Hepatocyte (in vitro differentiated cells): ENCODE measurements around the gene KCNJ16. TPM values are rescaled to one million over a fixed set of nuclear protein-coding genes. Genes with fewer than 3 reads are reported as not detected.

Experiments
- DNase-seq: peaks from one replicate; pipeline ENCODE4 v3.0.0-alpha.2; 2016; ENCODE audit warnings: low spot score
- H2AFZ ChIP-seq: fragments of 200-600 bp; sonication (generic); 2 replicates; pipeline ENCODE4 v1.6.0; 2016; ENCODE audit warnings: antibody characterized with exemption, mild to moderate bottlenecking
- H3K27ac ChIP-seq: fragments of 200-600 bp; sonication (generic); 2 replicates; pipeline ENCODE4 v1.5.1; 2016; ENCODE audit warnings: mild to moderate bottlenecking
- H3K27me3 ChIP-seq: fragments of 200-600 bp; sonication (generic); 2 replicates; pipeline ENCODE4 v1.6.1; 2016
- H3K36me3 ChIP-seq: fragments of 200-600 bp; sonication (generic); replicated peaks from 2 replicates; pipeline ENCODE4 v1.5.1; 2016; ENCODE audit warnings: low read depth; ENCODE audit not compliant: insufficient read depth
- H3K4me1 ChIP-seq: fragments of 200-600 bp; sonication (generic); 2 replicates; pipeline ENCODE4 v1.5.1; 2016; ENCODE audit warnings: mild to moderate bottlenecking, moderate library complexity; ENCODE audit not compliant: insufficient read depth
- H3K4me2 ChIP-seq: fragments of 200-600 bp; sonication (generic); 2 replicates; pipeline ENCODE4 v1.6.0; 2016
- H3K4me3 ChIP-seq: fragments of 200-600 bp; sonication (generic); 2 replicates; pipeline ENCODE4 v1.5.1; 2016; ENCODE audit warnings: mild to moderate bottlenecking
- H3K79me2 ChIP-seq: fragments of 200-600 bp; sonication (generic); 2 replicates; pipeline ENCODE4 v1.6.0; 2017; ENCODE audit warnings: mild to moderate bottlenecking
- H3K9me2 ChIP-seq: fragments of 200-600 bp; sonication (generic); replicated peaks from 2 replicates; pipeline ENCODE4 v1.6.0; 2017; ENCODE audit warnings: mild to moderate bottlenecking; ENCODE audit not compliant: insufficient read depth
- H3K9me3 ChIP-seq: fragments of 200-600 bp; sonication (generic); 2 replicates; pipeline ENCODE4 v1.5.1; 2016; ENCODE audit warnings: low read depth, mild to moderate bottlenecking
- H4K20me1 ChIP-seq: fragments of 200-600 bp; sonication (generic); 2 replicates; pipeline ENCODE4 v1.6.0; 2016; ENCODE audit warnings: mild to moderate bottlenecking; ENCODE audit not compliant: insufficient read depth, poor library complexity, severe bottlenecking
- EZH2 ChIP-seq: fragments of 200-600 bp; sonication (generic); IDR thresholded peaks from 2 replicates; pipeline ENCODE4 v1.6.1; 2016; ENCODE audit warnings: antibody characterized with exemption, mild to moderate bottlenecking, borderline replicate concordance
- EZH2phosphoT487 ChIP-seq: fragments of 200-600 bp; sonication (generic); IDR thresholded peaks from one replicate; pipeline ENCODE4 v1.6.1; 2018; ENCODE audit warnings: antibody characterized with exemption, mild to moderate bottlenecking, low read depth, moderate library complexity; ENCODE audit not compliant: unreplicated experiment, severe bottlenecking
- WGBS: methylation state at CpG from one replicate; pipeline ENCODE4 v1.1.6; 2016; ENCODE audit warnings: low lambda C conversion rate; ENCODE audit errors: missing lambda C conversion rate; 5-methylcytosine and 5-hydroxymethylcytosine counted together
- polyA plus RNA-seq: library from polyadenylated mRNA; unstranded; fragments of >200 nt; fragmentation: Nextera tagmentation; extraction: Ambion mirVana; gene quantifications from 2 replicates; pipeline ENCODE4 v1.2.1, GENCODE V29; 2016
- total RNA-seq: library from RNA; depleted of rRNA; stranded (reverse); fragments of >200 nt; gene quantifications from 2 replicates; pipeline ENCODE4 v1.2.3, GENCODE V29; 2014
- TF ChIP-seq, protein P1 (sequence below): fragments of 200-600 bp; sonication (generic); IDR thresholded peaks from 2 replicates; pipeline ENCODE4 v1.5.1; 2016; ENCODE audit warnings: antibody characterized with exemption, mild to moderate bottlenecking; ENCODE audit not compliant: poor library complexity

The KCNJ16 gene
- total and polyA plus RNA-seq, 2 experiments from 2014 or later: 2.7 to 40.6 TPM

DNA sequence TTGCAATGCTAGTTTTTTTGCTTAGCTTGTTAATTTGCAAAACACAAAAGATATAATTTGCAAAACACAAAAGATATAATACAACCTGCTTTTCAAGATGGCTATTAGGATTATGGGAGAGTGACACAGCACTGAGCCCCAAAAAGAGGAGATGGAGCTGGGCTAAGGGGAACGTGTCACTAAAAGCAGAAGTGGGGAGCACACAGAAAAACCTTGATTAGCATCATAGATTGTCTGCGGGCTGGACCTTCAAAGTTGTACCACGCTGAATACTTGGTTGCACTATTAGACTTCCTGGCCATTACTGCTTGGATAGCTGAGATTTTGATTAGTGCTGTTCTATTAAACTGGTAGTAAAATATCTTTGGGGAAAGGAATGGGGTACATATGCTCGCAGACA, 36.2 kb downstream of the KCNJ16 start:
- Histone ChIP-seq H3K4me1 (no peaks in the 10 kb centered on the region), H3K9me3 (no peaks in the 10 kb centered on the region), H3K27me3 (no peaks in the 10 kb centered on the region), H3K79me2 (no peaks in the 10 kb centered on the region), H2AFZ (no peak overlapping the region), H3K36me3 (no peaks in the 10 kb centered on the region), H4K20me1 (no peaks in the 10 kb centered on the region), H3K4me3 (no peak overlapping the region), H3K27ac (no peak overlapping the region), H3K9me2 (no peaks in the 10 kb centered on the region), H3K4me2 (no peak overlapping the region)
- no peak for DNase-seq
- 97% methylated on average over 4 of the region's 4 CpGs for WGBS
- TF ChIP-seq, protein P1, sequence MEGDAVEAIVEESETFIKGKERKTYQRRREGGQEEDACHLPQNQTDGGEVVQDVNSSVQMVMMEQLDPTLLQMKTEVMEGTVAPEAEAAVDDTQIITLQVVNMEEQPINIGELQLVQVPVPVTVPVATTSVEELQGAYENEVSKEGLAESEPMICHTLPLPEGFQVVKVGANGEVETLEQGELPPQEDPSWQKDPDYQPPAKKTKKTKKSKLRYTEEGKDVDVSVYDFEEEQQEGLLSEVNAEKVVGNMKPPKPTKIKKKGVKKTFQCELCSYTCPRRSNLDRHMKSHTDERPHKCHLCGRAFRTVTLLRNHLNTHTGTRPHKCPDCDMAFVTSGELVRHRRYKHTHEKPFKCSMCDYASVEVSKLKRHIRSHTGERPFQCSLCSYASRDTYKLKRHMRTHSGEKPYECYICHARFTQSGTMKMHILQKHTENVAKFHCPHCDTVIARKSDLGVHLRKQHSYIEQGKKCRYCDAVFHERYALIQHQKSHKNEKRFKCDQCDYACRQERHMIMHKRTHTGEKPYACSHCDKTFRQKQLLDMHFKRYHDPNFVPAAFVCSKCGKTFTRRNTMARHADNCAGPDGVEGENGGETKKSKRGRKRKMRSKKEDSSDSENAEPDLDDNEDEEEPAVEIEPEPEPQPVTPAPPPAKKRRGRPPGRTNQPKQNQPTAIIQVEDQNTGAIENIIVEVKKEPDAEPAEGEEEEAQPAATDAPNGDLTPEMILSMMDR: no peak
- no peak for TF ChIP-seq EZH2
- TF ChIP-seq EZH2phosphoT487: no peak

DNA sequence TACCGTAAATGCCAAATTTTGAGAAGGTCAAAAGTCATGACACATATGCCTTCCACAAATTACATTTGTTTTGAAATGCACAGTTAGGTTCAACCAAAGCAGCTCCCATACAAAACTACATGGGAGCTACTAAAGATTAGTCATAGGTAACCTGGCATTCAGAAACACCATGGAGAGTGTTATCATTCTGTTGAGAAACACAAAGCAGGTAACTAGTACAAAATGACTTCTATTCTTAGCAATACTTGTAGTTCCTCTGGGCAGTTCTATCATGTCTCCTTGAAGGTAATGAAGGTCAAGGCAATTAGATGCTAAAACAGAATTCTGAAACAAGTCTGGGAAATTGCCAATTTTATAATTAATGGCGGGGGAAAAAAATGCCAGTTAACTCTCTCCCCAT, 39.4 kb downstream of the KCNJ16 start:
- no peak overlapping the region for H3K4me2 ChIP-seq
- TF ChIP-seq EZH2: no peak
- TF ChIP-seq, protein P1: no peak
- no peak for TF ChIP-seq EZH2phosphoT487
- no peak for DNase-seq
- no peaks in the 10 kb centered on the region for H3K9me3 ChIP-seq
- no peaks in the 10 kb centered on the region for H3K36me3 ChIP-seq
- no peaks in the 10 kb centered on the region for H3K4me1 ChIP-seq
- H3K4me3 ChIP-seq: no peak overlapping the region
- H3K79me2 ChIP-seq: no peaks in the 10 kb centered on the region
- no peaks in the 10 kb centered on the region for H3K27me3 ChIP-seq
- H3K27ac ChIP-seq: no peak overlapping the region
- no peaks in the 10 kb centered on the region for H3K9me2 ChIP-seq
- H4K20me1 ChIP-seq: no peaks in the 10 kb centered on the region
- H2AFZ ChIP-seq: no peak overlapping the region
- WGBS: 81% methylated on average over 2 of the region's 2 CpGs

DNA sequence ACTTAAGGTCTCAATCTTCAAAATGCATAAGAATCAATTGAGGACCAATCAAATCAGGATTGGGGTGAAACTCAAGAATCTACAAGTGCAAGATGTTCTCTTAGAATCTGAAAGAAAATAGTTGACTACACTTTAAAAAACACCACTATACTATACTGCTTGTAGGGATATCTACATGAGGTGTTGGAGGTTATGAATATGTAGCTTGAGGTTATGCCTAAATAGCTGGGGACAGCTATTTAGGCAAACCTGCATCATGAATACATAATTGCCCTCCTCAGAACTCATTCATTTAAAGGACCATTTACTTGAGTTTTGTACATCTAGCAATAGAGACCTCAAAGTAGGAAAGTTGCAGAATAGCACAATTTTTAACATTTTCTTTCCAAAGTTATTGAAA, 40.1 kb downstream of the KCNJ16 start:
- H3K4me2 ChIP-seq: no peak overlapping the region
- H3K27me3 ChIP-seq: no peaks in the 10 kb centered on the region
- no peaks in the 10 kb centered on the region for H3K9me2 ChIP-seq
- H3K79me2 ChIP-seq: no peaks in the 10 kb centered on the region
- H3K4me1 ChIP-seq: no peaks in the 10 kb centered on the region
- H2AFZ ChIP-seq: no peak overlapping the region
- H3K4me3 ChIP-seq: no peak overlapping the region
- no peak overlapping the region for H3K27ac ChIP-seq
- H3K9me3 ChIP-seq: no peaks in the 10 kb centered on the region
- TF ChIP-seq EZH2: no peak
- TF ChIP-seq, protein P1: no peak
- no peak for TF ChIP-seq EZH2phosphoT487
- no peak for DNase-seq
- H4K20me1 ChIP-seq: no peaks in the 10 kb centered on the region
- no peaks in the 10 kb centered on the region for H3K36me3 ChIP-seq

DNA sequence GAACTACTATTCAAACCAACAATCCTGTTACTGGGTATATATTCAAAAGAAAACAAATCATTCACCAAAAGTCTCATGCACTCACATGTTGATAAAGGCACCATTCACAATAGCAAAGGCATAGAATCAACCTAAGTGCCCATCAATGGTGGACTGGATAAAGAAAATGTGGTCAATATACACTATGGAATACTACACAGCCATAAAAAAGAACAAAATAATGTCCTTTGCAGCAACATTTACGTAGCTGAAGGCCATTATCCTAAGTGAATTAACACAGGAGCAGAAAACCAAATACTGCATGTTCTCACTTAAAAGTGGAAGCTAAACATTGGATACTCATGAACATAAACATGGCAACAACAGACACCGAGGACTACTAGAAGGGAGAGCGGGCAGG, 41.9 kb downstream of the KCNJ16 start:
- Histone ChIP-seq H3K4me2 (no peak overlapping the region), H3K36me3 (no peaks in the 10 kb centered on the region), H3K4me1 (no peaks in the 10 kb centered on the region), H3K9me2 (no peaks in the 10 kb centered on the region), H2AFZ (no peak overlapping the region), H3K27ac (no peak overlapping the region), H3K4me3 (no peak overlapping the region), H3K27me3 (no peaks in the 10 kb centered on the region), H4K20me1 (no peaks in the 10 kb centered on the region), H3K9me3 (no peaks in the 10 kb centered on the region), H3K79me2 (no peaks in the 10 kb centered on the region)
- WGBS: 99% methylated on average over 3 of the region's 3 CpGs
- no peak for DNase-seq
- TF ChIP-seq, protein P1: no peak
- no peak for TF ChIP-seq EZH2
